ENCODE results near the gene NECAB2. TPM values are rescaled to one million over a fixed set of nuclear protein-coding genes. Genes with fewer than 3 reads are reported as not detected.

The NECAB2 gene
- total RNA-seq, 2 experiments from 2014 or later, result not detected

GRCh38 chr16:84042308-84042878 lies 74.3 kb downstream of the NECAB2 start, which contains the start of gene SLC38A8:
Gene SLC38A8, minus strand, starts transcription at chr16:84042795. Its CDS starts 638 bp downstream, at chr16:84042157.
- no peaks in the 10 kb centered on the region for H3K9me3 Mint-ChIP-seq (ENCODE audit: low read depth)
- H3K4me3 Mint-ChIP-seq, result no peak within 1 kb of the TSS
- no peak for ATAC-seq
- no peak for DNase-seq
- H3K4me1 Mint-ChIP-seq, result no peaks in the 10 kb centered on the region
- CTCF ChIA-PET, result interaction anchor here (1.5 to 1.9 kb wide), 2 partner anchors 12 to 86 kb away, joined by 4 to 6 read pairs; no protein-coding TSS in a partner anchor
- H3K27me3 Mint-ChIP-seq, result peaks cover 26% of the 10 kb centered on the region
- H3K27ac Mint-ChIP-seq, result no peak within 1 kb of the TSS
- H3K36me3 Mint-ChIP-seq, result no peaks in the 10 kb centered on the region

GRCh38 chr16:84042879-84043485 lies 74.9 kb downstream of the NECAB2 start:
- Mint-ChIP-seq H3K9me3 (ENCODE audit: low read depth) (no peaks in the 10 kb centered on the region), H3K4me3 (no peak overlapping the region), H3K27ac (no peak overlapping the region), H3K27me3 (peaks cover 26% of the 10 kb centered on the region), H3K36me3 (no peaks in the 10 kb centered on the region), H3K4me1 (no peaks in the 10 kb centered on the region)
- no peak for DNase-seq
- ATAC-seq, result no peak
- CTCF ChIA-PET, result interaction anchor here (1.5 to 1.6 kb wide), 2 partner anchors 11 to 23 kb away, joined by 3 to 4 read pairs; no protein-coding TSS in a partner anchor

GRCh38 chr16:84043486-84044117 lies 75.6 kb downstream of the NECAB2 start:
- H3K4me1 Mint-ChIP-seq, result no peaks in the 10 kb centered on the region
- no peaks in the 10 kb centered on the region for H3K9me3 Mint-ChIP-seq (ENCODE audit: low read depth)
- no peak for ATAC-seq
- H3K36me3 Mint-ChIP-seq, result no peaks in the 10 kb centered on the region
- no peak for DNase-seq
- no peak overlapping the region for H3K27ac Mint-ChIP-seq
- CTCF ChIA-PET, result interaction anchor here (1.6 kb wide), 1 partner anchor 22 kb away, joined by 3 read pairs; no protein-coding TSS in a partner anchor
- H3K27me3 Mint-ChIP-seq, result peaks cover 26% of the 10 kb centered on the region
- no peak overlapping the region for H3K4me3 Mint-ChIP-seq

- Mint-ChIP-seq H3K36me3 (no peaks in the 10 kb centered on the region), H3K4me1 (no peaks in the 10 kb centered on the region), H3K9me3 (ENCODE audit: low read depth) (no peaks in the 10 kb centered on the region), H3K4me3 (no peak overlapping the region), H3K27ac (no peak overlapping the region), H3K27me3 (peaks cover 26% of the 10 kb centered on the region)
- DNase-seq (no peak), ATAC-seq (no peak)
- CTCF ChIA-PET, result interaction anchor here (1.0 to 1.6 kb wide), 2 partner anchors 22 to 86 kb away, joined by 3 read pairs; no protein-coding TSS in a partner anchor
These were observed 76.1 kb downstream of the NECAB2 start for GRCh38 chr16:84044118-84044488.

GRCh38 chr16:84045001-84045817 lies 77.2 kb downstream of the NECAB2 start:
- Mint-ChIP-seq H3K4me3 (no peak overlapping the region), H3K9me3 (ENCODE audit: low read depth) (no peaks in the 10 kb centered on the region), H3K36me3 (no peaks in the 10 kb centered on the region), H3K4me1 (no peaks in the 10 kb centered on the region), H3K27ac (no peak overlapping the region), H3K27me3 (peaks cover 26% of the 10 kb centered on the region)
- DNase-seq (no peak), ATAC-seq (no peak)
- CTCF ChIA-PET, result interaction anchor here (1.0 kb wide), 1 partner anchor 87 kb away, joined by 3 read pairs; no protein-coding TSS in a partner anchor

- H3K27ac Mint-ChIP-seq, result no peak overlapping the region
- peaks cover 22% of the 10 kb centered on the region for H3K27me3 Mint-ChIP-seq
- DNase-seq, result no peak
- H3K4me1 Mint-ChIP-seq, result no peaks in the 10 kb centered on the region
- H3K4me3 Mint-ChIP-seq, result no peak overlapping the region
- CTCF ChIA-PET, result interaction anchor here (0.6 to 1.7 kb wide), 4 partner anchors 17 to 141 kb away, joined by 3 to 5 read pairs (median 4); no protein-coding TSS in a partner anchor
- no peak for ATAC-seq
- no peaks in the 10 kb centered on the region for H3K9me3 Mint-ChIP-seq (ENCODE audit: low read depth)
- H3K36me3 Mint-ChIP-seq, result peaks cover 1% of the 10 kb centered on the region
These were observed 77.9 kb downstream of the NECAB2 start for GRCh38 chr16:84045818-84046470.

GRCh38 chr16:84047206-84047605 lies 79.2 kb downstream of the NECAB2 start:
- Mint-ChIP-seq H3K4me3 (no peak overlapping the region), H3K27me3 (peaks cover 21% of the 10 kb centered on the region), H3K9me3 (ENCODE audit: low read depth) (no peaks in the 10 kb centered on the region), H3K36me3 (peaks cover 3% of the 10 kb centered on the region), H3K4me1 (no peaks in the 10 kb centered on the region), H3K27ac (no peak overlapping the region)
- no peak for ATAC-seq
- DNase-seq, result no peak
- CTCF ChIA-PET, result interaction anchor here (1.4 to 1.7 kb wide), 2 partner anchors 16 to 90 kb away, joined by 4 to 5 read pairs; no protein-coding TSS in a partner anchor

GRCh38 chr16:84047626-84048025 lies 79.6 kb downstream of the NECAB2 start:
- no peak for ATAC-seq
- peaks cover 18% of the 10 kb centered on the region for H3K27me3 Mint-ChIP-seq
- no peak overlapping the region for H3K27ac Mint-ChIP-seq
- H3K4me1 Mint-ChIP-seq, result no peaks in the 10 kb centered on the region
- H3K9me3 Mint-ChIP-seq (ENCODE audit: low read depth), result no peaks in the 10 kb centered on the region
- CTCF ChIA-PET, result no interaction called here
- no peak for DNase-seq
- peaks cover 3% of the 10 kb centered on the region for H3K36me3 Mint-ChIP-seq
- no peak overlapping the region for H3K4me3 Mint-ChIP-seq

- H3K4me1 Mint-ChIP-seq, result no peaks in the 10 kb centered on the region
- peaks cover 14% of the 10 kb centered on the region for H3K27me3 Mint-ChIP-seq
- H3K9me3 Mint-ChIP-seq (ENCODE audit: low read depth), result no peaks in the 10 kb centered on the region
- H3K36me3 Mint-ChIP-seq, result peaks cover 8% of the 10 kb centered on the region
- H3K27ac Mint-ChIP-seq, result no peak overlapping the region
- no peak overlapping the region for H3K4me3 Mint-ChIP-seq
- ATAC-seq (no peak), DNase-seq (no peak)
- CTCF ChIA-PET, result no interaction called here
These were observed 80.2 kb downstream of the NECAB2 start for GRCh38 chr16:84048270-84048669.

GRCh38 chr16:84048871-84049270 lies 80.8 kb downstream of the NECAB2 start:
- no peak for ATAC-seq
- DNase-seq, result no peak
- H3K4me1 Mint-ChIP-seq, result no peaks in the 10 kb centered on the region
- H3K27me3 Mint-ChIP-seq, result peaks cover 8% of the 10 kb centered on the region
- H3K27ac Mint-ChIP-seq, result no peak overlapping the region
- H3K9me3 Mint-ChIP-seq (ENCODE audit: low read depth), result no peaks in the 10 kb centered on the region
- CTCF ChIA-PET, result no interaction called here
- H3K4me3 Mint-ChIP-seq, result no peak overlapping the region
- H3K36me3 Mint-ChIP-seq, result peaks cover 11% of the 10 kb centered on the region

- H3K4me1 Mint-ChIP-seq, result no peaks in the 10 kb centered on the region
- no peak overlapping the region for H3K27ac Mint-ChIP-seq
- DNase-seq, result no peak
- no peak overlapping the region for H3K4me3 Mint-ChIP-seq
- no peaks in the 10 kb centered on the region for H3K9me3 Mint-ChIP-seq (ENCODE audit: low read depth)
- H3K27me3 Mint-ChIP-seq, result peaks cover 2% of the 10 kb centered on the region
- CTCF ChIA-PET, result no interaction called here
- peaks cover 13% of the 10 kb centered on the region for H3K36me3 Mint-ChIP-seq
- no peak for ATAC-seq
These were observed 81.5 kb downstream of the NECAB2 start for GRCh38 chr16:84049403-84050060.

GRCh38 chr16:84050316-84050715 lies 82.3 kb downstream of the NECAB2 start:
- no peaks in the 10 kb centered on the region for H3K9me3 Mint-ChIP-seq (ENCODE audit: low read depth)

More at GRCh38 chr16:84050316-84050715, 82.3 kb downstream of the NECAB2 start:
- H3K27me3 Mint-ChIP-seq, result no peaks in the 10 kb centered on the region
- CTCF ChIA-PET, result no interaction called here
- no peaks in the 10 kb centered on the region for H3K4me1 Mint-ChIP-seq
- H3K27ac Mint-ChIP-seq, result no peak overlapping the region
- no peak overlapping the region for H3K4me3 Mint-ChIP-seq
- H3K36me3 Mint-ChIP-seq, result peaks cover 13% of the 10 kb centered on the region
- ATAC-seq (no peak), DNase-seq (no peak)
